ENCODE results near the gene NIPSNAP3A.

DNA sequence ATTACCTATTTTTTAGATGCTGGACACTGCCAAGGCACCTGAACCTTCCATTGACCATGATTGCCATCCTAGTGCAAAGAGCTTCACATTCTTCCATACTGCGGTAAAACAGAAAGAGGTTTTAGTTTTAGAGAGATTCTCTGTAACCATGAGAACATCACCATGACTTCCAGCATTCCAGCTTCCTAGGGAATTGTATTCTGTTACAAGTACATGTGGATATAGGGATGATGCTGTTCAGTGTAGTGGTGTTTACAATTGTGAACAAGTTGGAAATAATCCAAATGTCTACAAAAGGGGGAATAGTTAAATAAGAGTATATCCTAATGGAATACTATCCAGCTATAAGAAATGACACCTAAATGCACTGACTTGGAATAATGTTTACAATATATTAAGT, 38.8 kb downstream of the NIPSNAP3A start:
- TF ChIP-seq JUN (CRISPR knock-in tag; IDR thresholded peaks at IDR 0.05) (no peak), ELF4 (CRISPR knock-in tag; IDR thresholded peaks at IDR 0.05; ENCODE audit: low read depth) (no peak), CBFB (CRISPR knock-in tag; IDR thresholded peaks at IDR 0.05; ENCODE audit: low read depth) (no peak)
- TF ChIP-seq, protein P1, sequence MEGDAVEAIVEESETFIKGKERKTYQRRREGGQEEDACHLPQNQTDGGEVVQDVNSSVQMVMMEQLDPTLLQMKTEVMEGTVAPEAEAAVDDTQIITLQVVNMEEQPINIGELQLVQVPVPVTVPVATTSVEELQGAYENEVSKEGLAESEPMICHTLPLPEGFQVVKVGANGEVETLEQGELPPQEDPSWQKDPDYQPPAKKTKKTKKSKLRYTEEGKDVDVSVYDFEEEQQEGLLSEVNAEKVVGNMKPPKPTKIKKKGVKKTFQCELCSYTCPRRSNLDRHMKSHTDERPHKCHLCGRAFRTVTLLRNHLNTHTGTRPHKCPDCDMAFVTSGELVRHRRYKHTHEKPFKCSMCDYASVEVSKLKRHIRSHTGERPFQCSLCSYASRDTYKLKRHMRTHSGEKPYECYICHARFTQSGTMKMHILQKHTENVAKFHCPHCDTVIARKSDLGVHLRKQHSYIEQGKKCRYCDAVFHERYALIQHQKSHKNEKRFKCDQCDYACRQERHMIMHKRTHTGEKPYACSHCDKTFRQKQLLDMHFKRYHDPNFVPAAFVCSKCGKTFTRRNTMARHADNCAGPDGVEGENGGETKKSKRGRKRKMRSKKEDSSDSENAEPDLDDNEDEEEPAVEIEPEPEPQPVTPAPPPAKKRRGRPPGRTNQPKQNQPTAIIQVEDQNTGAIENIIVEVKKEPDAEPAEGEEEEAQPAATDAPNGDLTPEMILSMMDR (IDR thresholded peaks at IDR 0.05), result no peak
- TF ChIP-seq, protein P2, sequence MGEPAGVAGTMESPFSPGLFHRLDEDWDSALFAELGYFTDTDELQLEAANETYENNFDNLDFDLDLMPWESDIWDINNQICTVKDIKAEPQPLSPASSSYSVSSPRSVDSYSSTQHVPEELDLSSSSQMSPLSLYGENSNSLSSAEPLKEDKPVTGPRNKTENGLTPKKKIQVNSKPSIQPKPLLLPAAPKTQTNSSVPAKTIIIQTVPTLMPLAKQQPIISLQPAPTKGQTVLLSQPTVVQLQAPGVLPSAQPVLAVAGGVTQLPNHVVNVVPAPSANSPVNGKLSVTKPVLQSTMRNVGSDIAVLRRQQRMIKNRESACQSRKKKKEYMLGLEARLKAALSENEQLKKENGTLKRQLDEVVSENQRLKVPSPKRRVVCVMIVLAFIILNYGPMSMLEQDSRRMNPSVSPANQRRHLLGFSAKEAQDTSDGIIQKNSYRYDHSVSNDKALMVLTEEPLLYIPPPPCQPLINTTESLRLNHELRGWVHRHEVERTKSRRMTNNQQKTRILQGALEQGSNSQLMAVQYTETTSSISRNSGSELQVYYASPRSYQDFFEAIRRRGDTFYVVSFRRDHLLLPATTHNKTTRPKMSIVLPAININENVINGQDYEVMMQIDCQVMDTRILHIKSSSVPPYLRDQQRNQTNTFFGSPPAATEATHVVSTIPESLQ (CRISPR knock-in tag; IDR thresholded peaks at IDR 0.05), result no peak

Data from WTC11 (cell line).